Measurements from ENCODE around the gene NCLN. TPM values are rescaled to one million over a fixed set of nuclear protein-coding genes. Genes with fewer than 3 reads are reported as not detected.

The NCLN gene
- total and polyA plus RNA-seq, 9 of the 15 experiments (the other 6 are each of a cell fraction or from before 2014, with no cell fraction given): 3.8 to 126 (median 39.6) TPM

- TF ChIP-seq ESRRA (IDR thresholded peaks at IDR 0.05; ENCODE audit: borderline replicate concordance, low read depth): peak; percentile 73
- TF ChIP-seq GABPA (tag; conservative IDR thresholded peaks at IDR 0.05; ENCODE audit: low read depth): peak; percentile 98
- peak; percentile 84; the same call in 1 of the 2 replicates for TF ChIP-seq ELF4 (CRISPR knock-in tag; IDR thresholded peaks at IDR 0.05)
- TF ChIP-seq MXI1 (IDR thresholded peaks at IDR 0.05; ENCODE audit: low read depth, low read length): 0 out of 2 replicates have a peak, but pooled peaks have one; percentile 50
- TF ChIP-seq, protein P1, sequence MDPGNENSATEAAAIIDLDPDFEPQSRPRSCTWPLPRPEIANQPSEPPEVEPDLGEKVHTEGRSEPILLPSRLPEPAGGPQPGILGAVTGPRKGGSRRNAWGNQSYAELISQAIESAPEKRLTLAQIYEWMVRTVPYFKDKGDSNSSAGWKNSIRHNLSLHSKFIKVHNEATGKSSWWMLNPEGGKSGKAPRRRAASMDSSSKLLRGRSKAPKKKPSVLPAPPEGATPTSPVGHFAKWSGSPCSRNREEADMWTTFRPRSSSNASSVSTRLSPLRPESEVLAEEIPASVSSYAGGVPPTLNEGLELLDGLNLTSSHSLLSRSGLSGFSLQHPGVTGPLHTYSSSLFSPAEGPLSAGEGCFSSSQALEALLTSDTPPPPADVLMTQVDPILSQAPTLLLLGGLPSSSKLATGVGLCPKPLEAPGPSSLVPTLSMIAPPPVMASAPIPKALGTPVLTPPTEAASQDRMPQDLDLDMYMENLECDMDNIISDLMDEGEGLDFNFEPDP (CRISPR knock-in tag; IDR thresholded peaks at IDR 0.05): no peak
- peak; percentile 79 for TF ChIP-seq TAF7 (tag; IDR thresholded peaks at IDR 0.05)
- peak; percentile 45 to 77; a peak in 2 of 4 replicates for TF ChIP-seq ARNT (IDR thresholded peaks at IDR 0.05)
- peak; percentile 61 for TF ChIP-seq POLR2AphosphoS5 (IDR thresholded peaks at IDR 0.05; ENCODE audit: control insufficient read depth, insufficient read depth, low read depth, low read length)
- TF ChIP-seq, protein P2, sequence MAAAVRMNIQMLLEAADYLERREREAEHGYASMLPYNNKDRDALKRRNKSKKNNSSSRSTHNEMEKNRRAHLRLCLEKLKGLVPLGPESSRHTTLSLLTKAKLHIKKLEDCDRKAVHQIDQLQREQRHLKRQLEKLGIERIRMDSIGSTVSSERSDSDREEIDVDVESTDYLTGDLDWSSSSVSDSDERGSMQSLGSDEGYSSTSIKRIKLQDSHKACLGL (CRISPR knock-in tag; IDR thresholded peaks at IDR 0.05; ENCODE audit: borderline replicate concordance, poor library complexity, severe bottlenecking): peak; percentile 10
- TF ChIP-seq ATF1 (CRISPR knock-in tag; IDR thresholded peaks at IDR 0.05): 0 out of 2 replicates have a peak, but pooled peaks have one; percentile 19
- TF ChIP-seq ATF1 (tag; IDR thresholded peaks at IDR 0.05): peak; percentile 76
- TF ChIP-seq RFX5 (IDR thresholded peaks at IDR 0.05; ENCODE audit: low read depth, low read length): no peak
- peak; percentile 92 for TF ChIP-seq RBBP5 (IDR thresholded peaks at IDR 0.05; ENCODE audit: borderline replicate concordance, insufficient read depth, low read length, poor library complexity, severe bottlenecking)
- TF ChIP-seq ADNP (tag; IDR thresholded peaks at IDR 0.05): no peak
- peak; percentile 8; the same call in 1 of the 2 replicates for TF ChIP-seq SP1 (CRISPR knock-in tag; IDR thresholded peaks at IDR 0.05)
- no peak for TF ChIP-seq CHD1 (IDR thresholded peaks at IDR 0.05; ENCODE audit: low read length)
- no peak for TF ChIP-seq CLOCK (CRISPR knock-in tag; IDR thresholded peaks at IDR 0.05; ENCODE audit: borderline replicate concordance)
- peak; percentile 40; the same call in 1 of the 2 replicates for TF ChIP-seq FOXM1 (IDR thresholded peaks at IDR 0.05; ENCODE audit: low read depth)
- no peak for TF ChIP-seq FOXM1 (CRISPR knock-in tag; IDR thresholded peaks at IDR 0.05; ENCODE audit: low read depth)
- no peak for TF ChIP-seq CBFB (CRISPR knock-in tag; IDR thresholded peaks at IDR 0.05)
- TF ChIP-seq SIN3A (IDR thresholded peaks at IDR 0.05; ENCODE audit: borderline replicate concordance in 2 of 2, control insufficient read depth in 1 of 2, low read depth in 2 of 2, low read length in 2 of 2): peak in 1 of 2 experiments; percentile 86; a peak in 2 of 4 replicates
- TF ChIP-seq HNRNPH1 (optimal IDR thresholded peaks at IDR 0.05; ENCODE audit: low read depth, low read length): no peak
These were observed at the start of gene NCLN (continued) for GRCh38 chr19:3185461-3186159.
